PC-3 (cell line): ENCODE results near the gene ABTB2. TPM values are rescaled to one million over a fixed set of nuclear protein-coding genes. Genes with fewer than 3 reads are reported as not detected.

Experiments
- ATAC-seq: fragments of 200-7000 bp; cut with Tn5 transposase; 2 replicates; pipeline ENCODE4 v1.9.1; 2020; ENCODE audit warnings: mild to moderate bottlenecking, moderate library complexity
- BruUV-seq: library from RNA; stranded (reverse); fragments of 400-500 nt; replicated peaks from 2 replicates; lab custom pipeline; 2021; lab: Mats Ljungman, UMichigan
- CTCF ChIA-PET: fragments of 300-600 bp; sonication (Branson Sonifier 250); formaldehyde crosslinking; loops from one replicate; lab custom pipeline; 2022; ENCODE audit warnings: antibody characterized with exemption; lab: Charles Lee
- POLR2A ChIA-PET: fragments of 300-600 bp; sonication (Branson Sonifier 250); formaldehyde crosslinking; loops from one replicate; lab custom pipeline; 2022; ENCODE audit warnings: antibody characterized with exemption; ENCODE audit not compliant: unreplicated experiment; lab: Charles Lee
- DNase-seq: peaks from one replicate; pipeline ENCODE4 v3.0.0-alpha.2; 2015
- H2AFZ ChIP-seq: fragments of 300-600 bp; sonication (generic); 2 replicates; pipeline ENCODE4 v1.6.0; 2016; ENCODE audit warnings: antibody characterized with exemption, low read length
- H3F3A ChIP-seq: fragments of 300-600 bp; sonication (generic); one replicate; pipeline ENCODE4 v1.6.0; 2017; ENCODE audit warnings: antibody characterized with exemption, low read length, control low read depth, mild to moderate bottlenecking; ENCODE audit not compliant: unreplicated experiment
- H3K27ac ChIP-seq: fragments of 300-600 bp; sonication (generic); 2 replicates; pipeline ENCODE4 v1.5.1; 2016; ENCODE audit warnings: mild to moderate bottlenecking, low read length
- H3K27me3 ChIP-seq: fragments of 300-600 bp; sonication (generic); 2 replicates; pipeline ENCODE4 v1.6.1; 2016; ENCODE audit warnings: low read length, mixed read lengths
- H3K36me3 ChIP-seq: fragments of 300-600 bp; sonication (generic); 2 replicates; pipeline ENCODE4 v1.6.1; 2016; ENCODE audit warnings: low read depth, mixed run types, low read length, mixed read lengths
- H3K4me1 ChIP-seq: fragments of 300-600 bp; sonication (generic); 2 replicates; pipeline ENCODE4 v1.5.1; 2016; ENCODE audit warnings: low read length; ENCODE audit not compliant: insufficient read depth
- H3K4me2 ChIP-seq: fragments of 300-600 bp; sonication (generic); 2 replicates; pipeline ENCODE4 v1.6.0; 2016; ENCODE audit warnings: low read length
- H3K4me3 ChIP-seq: fragments of 300-600 bp; sonication (generic); 2 replicates; pipeline ENCODE4 v1.5.1; 2016; ENCODE audit warnings: mild to moderate bottlenecking, low read length, mixed read lengths
- H3K79me2 ChIP-seq: fragments of 300-600 bp; sonication (generic); 2 replicates; pipeline ENCODE4 v1.6.1; 2017; ENCODE audit warnings: low read length, mixed read lengths
- H3K9ac ChIP-seq: fragments of 300-600 bp; sonication (generic); 2 replicates; pipeline ENCODE4 v1.6.0; 2016; ENCODE audit warnings: mild to moderate bottlenecking, low read length
- H3K9me2 ChIP-seq: fragments of 300-600 bp; sonication (generic); replicated peaks from 2 replicates; pipeline ENCODE4 v1.6.1; 2016; ENCODE audit warnings: mixed run types, low read length, mixed read lengths
- H3K9me3 ChIP-seq: fragments of 300-600 bp; sonication (generic); 2 replicates; pipeline ENCODE4 v1.6.1; 2016; ENCODE audit warnings: low read length, mixed read lengths
- H4K20me1 ChIP-seq: fragments of 300-600 bp; sonication (generic); 2 replicates; pipeline ENCODE4 v1.6.1; 2016; ENCODE audit warnings: low read length, mixed read lengths
- CTCF ChIP-seq: fragments of 300-600 bp; sonication (generic); conservative IDR thresholded peaks from 2 replicates; pipeline ENCODE4 v1.5.1; 2017; ENCODE audit warnings: antibody characterized with exemption, low read depth, mild to moderate bottlenecking, low read length
- EZH2 ChIP-seq: fragments of 300-600 bp; sonication (generic); IDR thresholded peaks from one replicate; pipeline ENCODE4 v1.6.1; 2017; ENCODE audit warnings: antibody characterized with exemption, mild to moderate bottlenecking, low read length; ENCODE audit not compliant: unreplicated experiment
- EZH2phosphoT487 ChIP-seq: fragments of 300-600 bp; sonication (generic); IDR thresholded peaks from 2 replicates; pipeline ENCODE4 v1.6.1; 2018; ENCODE audit warnings: mild to moderate bottlenecking, antibody characterized with exemption, low read length, borderline replicate concordance
- intact Hi-C: fragments of 100-400 bp; cut with micrococcal nuclease; formaldehyde crosslinking; loops from 2 replicates; pipeline ENCODE4 v1.9.0; 2023
- total RNA-seq: library from RNA; depleted of rRNA; stranded (reverse); fragments of >200 nt; gene quantifications from 2 replicates; pipeline ENCODE4 v1.2.3, GENCODE V29; 2014

Gene ABTB2
- total RNA-seq, 1 experiment from 2014 or later: 5.2 TPM

GRCh38 chr11:34267013-34267412 lies 90.8 kb downstream of the ABTB2 start:
- POLR2A ChIA-PET: no interaction called here
- Histone ChIP-seq H3K9me2 (no peaks in the 10 kb centered on the region), H3K9ac (no peak overlapping the region), H3K79me2 (peaks cover 8% of the 10 kb centered on the region), H2AFZ (no peak overlapping the region), H3K9me3 (no peaks in the 10 kb centered on the region), H3K4me3 (no peak overlapping the region), H3K27me3 (no peaks in the 10 kb centered on the region), H3F3A (no peaks in the 10 kb centered on the region), H3K36me3 (no peaks in the 10 kb centered on the region), H3K4me2 (no peak overlapping the region), H3K4me1 (peaks cover 39% of the 10 kb centered on the region), H3K27ac (no peak overlapping the region; the same call in 1 of the 2 replicates), H4K20me1 (no peaks in the 10 kb centered on the region)
- TF ChIP-seq CTCF (no peak), EZH2 (no peak)
- DNase-seq (no peak), ATAC-seq (no peak)
- BruUV-seq: no TSS peak
- intact Hi-C loops: loop anchor here (2.0 to 10.0 kb wide), 2 partner anchors 92 kb away; partner anchors contain the start of gene ABTB2
- CTCF ChIA-PET: no interaction called here

GRCh38 chr11:34266090-34266912 lies 91.5 kb downstream of the ABTB2 start:
- ChIA-PET CTCF (no interaction called here), POLR2A (no interaction called here)
- DNase-seq (peak; percentile 78), ATAC-seq (peak; percentile 64)
- no TSS peak for BruUV-seq
- TF ChIP-seq CTCF: no peak
- TF ChIP-seq EZH2: no peak
- no peak for TF ChIP-seq EZH2phosphoT487
- Histone ChIP-seq H3K9me3 (no peaks in the 10 kb centered on the region), H3K9ac (no peak overlapping the region), H3K27ac (peak overlapping the region; percentile 70), H2AFZ (no peak overlapping the region), H3K79me2 (peaks cover 15% of the 10 kb centered on the region), H3K4me3 (no peak overlapping the region), H3K4me1 (peaks cover 46% of the 10 kb centered on the region), H3F3A (no peaks in the 10 kb centered on the region), H3K27me3 (no peaks in the 10 kb centered on the region), H3K36me3 (no peaks in the 10 kb centered on the region), H3K4me2 (peak overlapping the region; percentile 2), H4K20me1 (no peaks in the 10 kb centered on the region), H3K9me2 (no peaks in the 10 kb centered on the region)
- intact Hi-C loops: loop anchor here (2.0 to 10.0 kb wide), 2 partner anchors 92 kb away; partner anchors contain the start of gene ABTB2
